ENCODE results near the gene DCLK1. TPM values are rescaled to one million over a fixed set of nuclear protein-coding genes. Genes with fewer than 3 reads are reported as not detected.

DCLK1 gene
- total and polyA plus RNA-seq, 8 donors: 10.5 to 20.5 (median 12.8) TPM

DNA sequence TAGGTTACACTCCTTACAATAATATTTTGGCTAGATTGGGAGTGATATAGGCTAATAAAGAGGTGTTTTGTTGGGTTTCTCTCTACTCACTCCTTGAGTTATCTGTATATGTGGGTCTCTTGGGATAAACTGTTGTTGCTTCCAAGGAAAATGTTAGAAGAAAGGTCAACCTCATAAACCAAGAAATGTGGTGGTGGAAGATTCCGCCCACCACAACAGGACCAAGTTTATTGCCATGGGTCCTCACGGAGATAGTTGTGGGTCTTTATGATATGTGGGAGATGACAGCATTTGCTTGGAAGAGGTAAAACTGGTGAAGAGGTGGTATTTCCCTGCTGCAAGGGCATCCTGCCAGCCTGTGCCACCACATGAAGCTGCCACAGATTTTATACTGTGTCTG lies 259.6 kb downstream of the DCLK1 start:
- Histone ChIP-seq H3K9me3 (no peaks in the 10 kb centered on the region), H3K4me3 (no peak overlapping the region), H3K4me1 (no peaks in the 10 kb centered on the region), H3K36me3 (no peaks in the 10 kb centered on the region), H3K27me3 (no peaks in the 10 kb centered on the region), H3K27ac (no peak overlapping the region)
- intact Hi-C loops (cut with DNase I): no loop called here
- no peak for DNase-seq
- TF ChIP-seq, protein P1, sequence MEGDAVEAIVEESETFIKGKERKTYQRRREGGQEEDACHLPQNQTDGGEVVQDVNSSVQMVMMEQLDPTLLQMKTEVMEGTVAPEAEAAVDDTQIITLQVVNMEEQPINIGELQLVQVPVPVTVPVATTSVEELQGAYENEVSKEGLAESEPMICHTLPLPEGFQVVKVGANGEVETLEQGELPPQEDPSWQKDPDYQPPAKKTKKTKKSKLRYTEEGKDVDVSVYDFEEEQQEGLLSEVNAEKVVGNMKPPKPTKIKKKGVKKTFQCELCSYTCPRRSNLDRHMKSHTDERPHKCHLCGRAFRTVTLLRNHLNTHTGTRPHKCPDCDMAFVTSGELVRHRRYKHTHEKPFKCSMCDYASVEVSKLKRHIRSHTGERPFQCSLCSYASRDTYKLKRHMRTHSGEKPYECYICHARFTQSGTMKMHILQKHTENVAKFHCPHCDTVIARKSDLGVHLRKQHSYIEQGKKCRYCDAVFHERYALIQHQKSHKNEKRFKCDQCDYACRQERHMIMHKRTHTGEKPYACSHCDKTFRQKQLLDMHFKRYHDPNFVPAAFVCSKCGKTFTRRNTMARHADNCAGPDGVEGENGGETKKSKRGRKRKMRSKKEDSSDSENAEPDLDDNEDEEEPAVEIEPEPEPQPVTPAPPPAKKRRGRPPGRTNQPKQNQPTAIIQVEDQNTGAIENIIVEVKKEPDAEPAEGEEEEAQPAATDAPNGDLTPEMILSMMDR (IDR thresholded peaks at IDR 0.05): no peak
- no peak for ATAC-seq

DNA sequence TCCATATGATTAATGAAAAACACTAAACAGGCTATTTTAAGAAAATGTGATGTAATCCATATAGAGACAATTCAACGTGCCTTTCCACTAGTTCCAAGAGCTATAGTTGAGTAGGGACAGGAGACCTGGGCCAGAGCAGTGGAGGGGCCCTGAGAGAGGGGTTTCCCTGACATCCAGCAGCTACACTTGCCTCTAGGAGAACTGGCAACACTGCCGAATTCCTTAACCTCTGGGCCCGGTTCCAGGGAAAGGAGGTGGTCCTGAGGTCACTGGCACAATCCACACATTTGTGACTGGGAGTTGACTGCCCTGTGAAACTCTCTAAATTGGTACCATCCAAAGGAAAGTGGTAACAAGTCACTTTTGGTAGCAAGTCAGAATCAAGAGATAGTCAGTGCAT lies 264.4 kb downstream of the DCLK1 start:
- no peaks in the 10 kb centered on the region for H3K36me3 ChIP-seq
- H3K9me3 ChIP-seq: peaks cover 0 to 2% of the 10 kb centered on the region in 2 donors
- TF ChIP-seq, protein P1 (IDR thresholded peaks at IDR 0.05): no peak
- DNase-seq: no peak
- ATAC-seq: no peak
- H3K4me1 ChIP-seq: no peaks in the 10 kb centered on the region
- H3K4me3 ChIP-seq: no peak overlapping the region
- no peak overlapping the region for H3K27ac ChIP-seq
- intact Hi-C loops (cut with DNase I): no loop called here
- H3K27me3 ChIP-seq: no peaks in the 10 kb centered on the region

DNA sequence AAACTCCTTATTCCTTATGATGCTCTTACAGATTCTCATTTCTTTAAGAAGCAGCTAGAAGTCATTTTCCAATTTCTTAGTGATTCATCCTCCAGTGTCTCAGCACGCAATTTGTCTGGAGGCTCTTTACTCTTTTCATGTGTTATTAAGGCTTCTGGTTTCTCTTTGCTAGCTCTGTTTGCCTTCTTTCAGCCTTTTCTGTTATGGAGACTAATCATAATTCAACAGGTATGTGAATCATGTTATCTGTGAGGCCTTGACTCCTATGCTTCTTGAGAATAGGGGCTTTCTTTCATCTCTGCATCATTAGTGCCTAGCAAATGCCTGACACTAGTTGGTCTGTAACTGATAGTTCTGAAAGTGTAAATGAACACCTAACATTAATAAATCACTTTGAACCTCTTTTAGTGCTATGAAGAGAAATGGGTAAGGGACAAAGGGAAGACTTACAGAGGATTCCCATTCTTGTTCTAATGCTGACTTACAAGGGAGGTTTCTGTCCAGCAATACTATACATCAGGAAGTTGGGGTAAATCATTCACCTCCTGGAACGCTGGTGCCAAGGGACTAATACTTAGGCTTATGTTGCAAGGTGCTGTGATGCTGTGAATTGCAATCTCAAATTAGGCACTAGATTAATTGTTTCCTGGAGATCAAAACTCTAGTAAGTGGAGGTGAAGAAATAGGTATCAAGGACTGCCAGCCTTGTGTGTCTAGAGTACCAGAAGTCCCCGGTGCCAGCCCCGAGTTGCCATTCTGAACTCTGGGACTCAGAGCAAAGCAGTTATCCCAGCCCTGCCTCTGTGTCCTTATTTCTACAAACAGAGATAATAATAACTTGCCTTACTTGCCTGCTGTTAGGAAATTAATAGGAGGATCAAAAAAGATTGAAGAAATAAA lies 265.6 kb downstream of the DCLK1 start:
- H3K4me3 ChIP-seq: no peak overlapping the region
- no peaks in the 10 kb centered on the region for H3K36me3 ChIP-seq
- H3K9me3 ChIP-seq: peaks cover 0 to 2% of the 10 kb centered on the region in 2 donors
- no peaks in the 10 kb centered on the region for H3K27me3 ChIP-seq
- no peaks in the 10 kb centered on the region for H3K4me1 ChIP-seq
- DNase-seq (no peak), ATAC-seq (peak; percentile 60)
- no peak overlapping the region for H3K27ac ChIP-seq
- intact Hi-C loops (cut with DNase I): no loop called here
- TF ChIP-seq, protein P1 (IDR thresholded peaks at IDR 0.05): no peak

DNA sequence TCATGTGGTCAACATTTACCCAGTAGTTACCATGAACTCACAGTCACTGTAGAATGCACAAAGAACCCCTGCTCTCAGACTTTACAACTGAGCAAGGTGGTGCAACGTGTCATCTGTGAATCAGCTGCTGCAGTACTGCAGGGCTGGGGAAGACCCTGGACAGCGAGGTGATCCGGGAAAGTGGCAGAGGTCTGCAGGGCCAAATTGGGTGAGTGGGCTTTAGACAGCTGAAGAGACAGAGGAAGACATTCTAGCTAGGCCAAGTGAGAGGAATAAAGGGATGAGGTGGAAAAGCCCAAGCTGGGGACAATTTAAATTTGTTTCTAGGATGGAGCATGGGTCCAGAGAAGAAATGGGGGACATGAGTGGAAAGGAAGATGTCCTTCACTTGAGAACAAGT lies 270.5 kb downstream of the DCLK1 start:
- no peak for ATAC-seq
- H3K27ac ChIP-seq: no peak overlapping the region
- intact Hi-C loops (cut with DNase I): no loop called here

DNA sequence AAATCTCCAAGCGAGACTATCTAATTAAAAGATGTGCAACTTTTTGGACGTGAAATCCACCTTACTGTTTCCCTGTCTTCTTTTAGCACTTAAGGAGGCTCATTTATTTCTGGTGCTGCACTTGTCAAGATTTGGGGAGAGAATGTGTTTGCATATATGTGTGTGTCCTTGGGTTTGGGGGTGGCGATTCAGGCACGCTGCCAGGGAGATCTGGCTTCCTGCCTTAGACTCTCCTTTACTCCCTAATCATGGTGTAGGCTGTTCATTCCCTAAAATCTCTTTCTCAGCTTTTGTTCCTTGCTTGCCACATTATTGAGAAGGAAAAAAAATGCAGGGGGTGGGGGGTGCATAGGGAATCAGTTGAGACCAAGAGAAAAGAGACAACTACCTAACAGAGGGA lies 271.2 kb downstream of the DCLK1 start:
- H3K4me3 ChIP-seq: no peak overlapping the region
- H3K9me3 ChIP-seq: peaks cover 0 to 2% of the 10 kb centered on the region in 2 donors
- TF ChIP-seq, protein P1 (IDR thresholded peaks at IDR 0.05): no peak
- H3K27ac ChIP-seq: no peak overlapping the region
- H3K36me3 ChIP-seq: no peaks in the 10 kb centered on the region
- DNase-seq: no peak
- intact Hi-C loops (cut with DNase I): no loop called here
- H3K27me3 ChIP-seq: no peaks in the 10 kb centered on the region
- ATAC-seq: no peak
- no peaks in the 10 kb centered on the region for H3K4me1 ChIP-seq

More for the DNA sequence above, 270.5 kb downstream of the DCLK1 start:
- Histone ChIP-seq H3K4me3 (no peak overlapping the region), H3K9me3 (peaks cover 0 to 2% of the 10 kb centered on the region in 2 donors), H3K36me3 (no peaks in the 10 kb centered on the region), H3K27me3 (no peaks in the 10 kb centered on the region), H3K4me1 (no peaks in the 10 kb centered on the region)
- TF ChIP-seq, protein P1 (IDR thresholded peaks at IDR 0.05): no peak
- no peak for DNase-seq

Measured in left lung (tissue), 10 donors.